PC-9 (cell line): Measurements from ENCODE around the gene IKBKG.
"Not testable (repeated sequence)": the region's sequence is repeated elsewhere in the genome, so short reads cannot be mapped to it uniquely, and the experiment has no call there.

ENCODE experiments used
- CTCF ChIP-seq: fragments of 200-600 bp; sonication (generic); conservative IDR thresholded peaks from 2 replicates; pipeline ENCODE4 v1.6.1; 2017; ENCODE audit warnings: mixed run types, antibody characterized with exemption, mild to moderate bottlenecking, moderate library complexity
- EZH2 ChIP-seq: fragments of 200-600 bp; sonication (generic); IDR thresholded peaks from 2 replicates; pipeline ENCODE4 v1.8.0; 2017; ENCODE audit warnings: antibody characterized with exemption, low read depth

DNA sequence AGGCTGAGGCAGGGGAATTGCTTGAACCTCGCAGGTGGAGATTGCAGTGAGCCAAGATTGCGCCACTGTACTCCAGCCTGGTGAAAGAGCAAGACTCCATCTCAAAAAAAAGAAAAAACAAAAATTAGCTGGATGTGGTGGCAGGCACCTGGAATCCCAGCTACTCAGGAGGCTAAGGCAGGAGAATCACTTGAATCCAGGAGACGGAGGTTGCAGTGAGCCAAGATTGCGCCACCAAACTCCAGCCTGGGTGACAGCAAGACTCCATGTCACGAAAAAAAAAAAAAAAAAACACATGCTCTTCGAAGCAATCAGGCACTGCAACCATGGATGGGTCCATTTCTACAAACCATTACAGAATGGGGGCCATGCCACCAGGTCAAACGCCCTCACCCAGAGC, 7.1 kb upstream of the IKBKG start:
- not testable (repeated sequence) for TF ChIP-seq CTCF, EZH2
